Peyer's patch (tissue), 4 donors: ENCODE data around the gene DHX16.

Source experiments
- CTCF ChIP-seq, 6 experiments: fragments of 450-650 bp in 4 of 6; fragments of 200-600 bp in 2 of 6; sonication (generic) in 1 of 6; IDR thresholded peaks; one replicate each; pipeline ENCODE4 v1.5.1; 2017 to 2019; ENCODE audit warnings: antibody characterized with exemption in 6 of 6, mild to moderate bottlenecking in 3 of 6, moderate library complexity in 1 of 6
- POLR2A ChIP-seq, 2 donors: fragments of 450-650 bp; IDR thresholded peaks; one replicate each; pipeline ENCODE4 v1.5.1; 2017; ENCODE audit warnings: antibody characterized with exemption in 2 of 2, mild to moderate bottlenecking in 2 of 2, moderate library complexity in 2 of 2

DNA sequence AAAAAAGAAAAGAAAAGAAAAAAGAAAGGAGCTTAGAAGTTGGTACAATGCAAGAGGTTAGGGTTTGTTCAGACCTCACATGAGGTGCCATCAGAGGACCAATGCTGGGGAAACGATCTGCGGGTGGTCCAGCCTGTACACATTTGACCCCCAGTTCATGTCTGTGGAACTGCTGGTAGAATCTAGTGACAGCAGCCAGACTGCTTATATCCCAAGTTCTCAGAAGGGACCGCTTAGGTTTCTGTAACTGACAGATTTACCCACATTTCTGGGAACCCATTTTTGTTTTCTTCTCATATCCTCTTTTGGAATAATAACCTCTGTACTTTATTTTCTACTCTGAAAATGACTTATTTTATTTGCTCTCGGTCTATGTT lies 8.9 kb upstream of the DHX16 start:
- TF ChIP-seq POLR2A (IDR thresholded peaks at IDR 0.05) = no peak
- no peak for TF ChIP-seq CTCF (IDR thresholded peaks at IDR 0.05)
